OCI-LY3 (cell line): ENCODE data around the gene PIGU.

Experiments
- H2AFZ ChIP-seq: fragments of 200-600, 300-600 bp; shearing (Covaris generic); 2 replicates; pipeline ENCODE4 v1.6.0; 2014; ENCODE audit warnings: antibody characterized with exemption, low read depth, low read length
- H3K27ac ChIP-seq: fragments of 200-600, 300-600 bp; sonication (generic); 2 replicates; pipeline ENCODE4 v1.5.1; 2014; ENCODE audit warnings: mild to moderate bottlenecking, low read length, moderate library complexity, mixed read lengths
- H3K27me3 ChIP-seq: fragments of 200-600, 300-600 bp; sonication (generic); 2 replicates; pipeline ENCODE4 v1.6.1; 2014; ENCODE audit warnings: low read depth, low read length, mixed read lengths
- H3K36me3 ChIP-seq: fragments of 200-600, 300-600 bp; sonication (generic); replicated peaks from 2 replicates; pipeline ENCODE3; 2014; ENCODE audit warnings: low read depth, low read length, mixed read lengths
- H3K4me1 ChIP-seq: fragments of 300-600, 200-600 bp; sonication (generic); 2 replicates; pipeline ENCODE4 v1.6.1; 2014; ENCODE audit warnings: low read length, mixed read lengths
- H3K4me2 ChIP-seq: fragments of 200-600, 300-600 bp; sonication (generic); 2 replicates; pipeline ENCODE4 v1.6.1; 2014; ENCODE audit warnings: low read length, mixed read lengths
- H3K4me3 ChIP-seq: fragments of 300-600, 200-600 bp; sonication (generic); 2 replicates; pipeline ENCODE4 v1.5.1; 2014; ENCODE audit warnings: antibody characterized with exemption, mild to moderate bottlenecking, low read length, moderate library complexity
- H3K79me2 ChIP-seq: fragments of 300-600, 200-600 bp; shearing (Covaris generic); 2 replicates; pipeline ENCODE4 v1.6.1; 2014; ENCODE audit warnings: mild to moderate bottlenecking, low read length, mixed read lengths
- H3K9ac ChIP-seq: fragments of 300-600, 200-600 bp; shearing (Covaris generic); 2 replicates; pipeline ENCODE4 v1.6.0; 2014; ENCODE audit warnings: mild to moderate bottlenecking, low read length, moderate library complexity
- H3K9me3 ChIP-seq: fragments of 200-600, 300-600 bp; shearing (Covaris generic); 2 replicates; pipeline ENCODE4 v1.6.1; 2014; ENCODE audit warnings: low read length, mixed read lengths; ENCODE audit not compliant: insufficient read depth
- H4K20me1 ChIP-seq: fragments of 200-600, 300-600 bp; sonication (generic); 2 replicates; pipeline ENCODE4 v1.6.1; 2016; ENCODE audit warnings: low read length, mixed read lengths; ENCODE audit not compliant: insufficient read depth
- CTCF ChIP-seq: fragments of 200-600, 300-600 bp; sonication (generic); IDR thresholded peaks from 2 replicates; pipeline ENCODE4 v1.5.1; 2014; ENCODE audit warnings: antibody characterized with exemption, low read length, low read depth
- EZH2phosphoT487 ChIP-seq: fragments of 200-600 bp; shearing (Covaris generic); IDR thresholded peaks from 2 replicates; pipeline ENCODE4 v1.6.1; 2018; ENCODE audit warnings: antibody characterized with exemption, mixed run types, low read depth

PIGU gene

GRCh38 chr20:34706912-34707784 lies 30.3 kb upstream of the PIGU start:
- Histone ChIP-seq H2AFZ (no peak overlapping the region), H3K4me1 (peaks cover 21% of the 10 kb centered on the region), H3K79me2 (no peaks in the 10 kb centered on the region), H3K27me3 (peaks cover 10% of the 10 kb centered on the region), H4K20me1 (peaks cover 9% of the 10 kb centered on the region; the same call in 1 of the 2 replicates), H3K9ac (no peak overlapping the region), H3K27ac (no peak overlapping the region), H3K36me3 (no peaks in the 10 kb centered on the region), H3K9me3 (no peaks in the 10 kb centered on the region), H3K4me3 (no peak overlapping the region), H3K4me2 (no peak overlapping the region)
- TF ChIP-seq EZH2phosphoT487, result no peak
- TF ChIP-seq CTCF, result no peak

GRCh38 chr20:34706302-34706875 lies 29.5 kb upstream of the PIGU start:
- Histone ChIP-seq H3K4me2 (no peak overlapping the region), H3K79me2 (no peaks in the 10 kb centered on the region), H3K27ac (no peak overlapping the region), H3K4me3 (no peak overlapping the region), H3K27me3 (peaks cover 17% of the 10 kb centered on the region), H3K4me1 (peaks cover 21% of the 10 kb centered on the region), H2AFZ (no peak overlapping the region), H3K9me3 (no peaks in the 10 kb centered on the region), H4K20me1 (peaks cover 9% of the 10 kb centered on the region; the same call in 1 of the 2 replicates), H3K36me3 (no peaks in the 10 kb centered on the region), H3K9ac (no peak overlapping the region)
- TF ChIP-seq CTCF, result no peak
- no peak for TF ChIP-seq EZH2phosphoT487

- Histone ChIP-seq H3K4me2 (peak overlapping the region; percentile 96), H3K9ac (peak overlapping the region; percentile 65), H3K79me2 (no peaks in the 10 kb centered on the region), H3K4me1 (peaks cover 21% of the 10 kb centered on the region), H3K27ac (no peak overlapping the region), H3K9me3 (no peaks in the 10 kb centered on the region), H3K36me3 (no peaks in the 10 kb centered on the region), H3K27me3 (peaks cover 18% of the 10 kb centered on the region), H2AFZ (peak overlapping the region; percentile 81; the same call in 1 of the 2 replicates), H4K20me1 (peaks cover 3% of the 10 kb centered on the region; the same call in 1 of the 2 replicates), H3K4me3 (peak overlapping the region; percentile 78)
- TF ChIP-seq CTCF (peak; percentile 32), EZH2phosphoT487 (no peak)
These were observed 28.8 kb upstream of the PIGU start for GRCh38 chr20:34705397-34706301.
